Occipital lobe (tissue), 2 donors: Measurements from ENCODE around the gene DBT. TPM values are rescaled to one million over a fixed set of nuclear protein-coding genes. Genes with fewer than 3 reads are reported as not detected.

Source experiments
- DNase-seq: peaks from one replicate; lab custom pipeline; 2025; lab: John Stamatoyannopoulos, UW
- total RNA-seq: library from RNA; depleted of rRNA; stranded (reverse); fragments of >200 nt; gene quantifications from one replicate; pipeline ENCODE4 v1.2.3, GENCODE V29; 2014

The DBT gene
- total RNA-seq, 1 donor from 2014 or later = 7.8 TPM

GRCh38 chr1:100198596-100198995 is 51.0 kb downstream of the DBT start:
- DNase-seq = no peak

GRCh38 chr1:100188617-100189016 is 61.0 kb downstream of the DBT start:
- DNase-seq = peak; percentile 50

GRCh38 chr1:100187912-100188311 is 61.7 kb downstream of the DBT start:
- DNase-seq = peak; percentile 2

- no peak for DNase-seq
Measured at GRCh38 chr1:100184536-100184935, 65.1 kb downstream of the DBT start.

GRCh38 chr1:100183370-100183769 is 66.3 kb downstream of the DBT start:
- no peak for DNase-seq

- DNase-seq = no peak
Measured at GRCh38 chr1:100178091-100178490, 71.5 kb downstream of the DBT start, which contains the start of gene LRRC39. Gene LRRC39, minus strand, starts transcription at chr1:100178256. Its CDS starts 9,740 bp downstream, at chr1:100168516.

- DNase-seq = no peak
Measured at GRCh38 chr1:100177295-100178041, 72.2 kb downstream of the DBT start.

GRCh38 chr1:100168051-100168450 is 81.6 kb downstream of the DBT start:
- DNase-seq = no peak

- no peak for DNase-seq
Measured at GRCh38 chr1:100164702-100165101, 84.9 kb downstream of the DBT start.

- DNase-seq = no peak
Measured at GRCh38 chr1:100164216-100164615, 85.4 kb downstream of the DBT start.

GRCh38 chr1:100162881-100163280 is 86.8 kb downstream of the DBT start:
- no peak for DNase-seq

- DNase-seq = no peak
Measured at GRCh38 chr1:100152271-100152670, 97.4 kb downstream of the DBT start.

- no peak for DNase-seq
Measured at GRCh38 chr1:100151679-100152078, 98.0 kb downstream of the DBT start.

GRCh38 chr1:100147875-100148274 is 101.8 kb downstream of the DBT start:
- no peak for DNase-seq

- DNase-seq = no peak
Measured at GRCh38 chr1:100146958-100147357, 102.7 kb downstream of the DBT start.

- DNase-seq = no peak
Measured at GRCh38 chr1:100145116-100145515, 104.5 kb downstream of the DBT start.

GRCh38 chr1:100142343-100142742 is 107.3 kb downstream of the DBT start:
- DNase-seq = no peak

- DNase-seq = no peak
Measured at GRCh38 chr1:100141192-100141591, 108.4 kb downstream of the DBT start.

- DNase-seq = no peak
Measured at GRCh38 chr1:100137602-100138001, 112.0 kb downstream of the DBT start.
